ENCODE data around the gene MYCBP2.

DNA sequence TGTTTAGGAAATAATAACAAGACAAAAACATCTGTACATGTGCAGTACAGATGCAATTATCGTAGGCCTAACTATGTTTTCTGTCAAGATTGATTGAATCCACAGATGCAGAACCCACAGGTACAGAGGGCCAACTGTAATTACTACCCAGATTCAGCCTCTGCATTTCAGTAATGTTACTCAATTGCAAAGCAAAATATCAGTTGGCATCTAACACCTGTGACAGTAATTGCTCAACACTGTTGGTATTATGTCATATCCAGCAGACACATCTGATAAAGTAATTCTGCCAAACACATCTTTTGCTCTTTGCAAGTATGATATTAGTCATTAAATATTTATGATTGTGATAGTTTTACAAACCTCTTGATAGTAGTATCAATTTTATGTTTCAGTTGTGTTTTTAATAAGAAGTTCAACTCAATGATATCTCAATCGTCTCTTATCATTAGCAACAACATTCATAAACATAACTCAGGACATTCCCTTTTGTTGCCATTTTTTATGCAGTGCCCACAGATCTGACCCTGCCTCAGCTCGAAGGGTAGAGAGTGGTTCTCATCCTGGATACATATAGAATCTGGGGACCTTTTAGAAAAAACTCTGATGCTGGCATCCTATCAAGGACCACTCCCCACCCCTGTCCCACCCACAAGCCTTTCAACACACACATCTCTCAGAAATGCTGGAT is 104.7 kb downstream of the MYCBP2 start:
- TF ChIP-seq CTCF (conservative IDR thresholded peaks at IDR 0.05; ENCODE audit: low read length) = no peak
- no peak for TF ChIP-seq EZH2phosphoT487 (IDR thresholded peaks at IDR 0.05; ENCODE audit: borderline replicate concordance, low read depth, low read length)

Measured in OCI-LY7 (cell line).